AG04449 (cell line): ENCODE data around the gene CST3.

Experiments
- CTCF ChIA-PET: fragments of 350-600 bp; formaldehyde crosslinking; extraction: SDS; loops from one replicate; lab custom pipeline; 2021; ENCODE audit warnings: antibody characterized with exemption; lab: Yijun Ruan, JAX
- POLR2A ChIA-PET: fragments of 400-600, 350-600 bp; formaldehyde crosslinking; extraction: SDS; loops from one replicate; lab custom pipeline; 2020; ENCODE audit warnings: antibody characterized with exemption, inconsistent platforms; lab: Yijun Ruan, JAX
- DNase-seq: peaks from one replicate; pipeline ENCODE4 v3.0.0-alpha.2; 2010; ENCODE audit warnings: low read depth, low spot score
- H3K4me3 ChIP-seq: 2 replicates; pipeline ENCODE4 v1.5.1; 2011; ENCODE audit warnings: low read depth, mild to moderate bottlenecking, control low read depth, low read length
- CTCF ChIP-seq: IDR thresholded peaks from one replicate; pipeline ENCODE4 v1.5.1; 2011; ENCODE audit warnings: mild to moderate bottlenecking, moderate library complexity, low read length, control low read depth, inconsistent platforms; ENCODE audit not compliant: insufficient read depth; ENCODE audit errors: missing control alignments

The CST3 gene

GRCh38 chr20:23596579-23597250, 41.0 kb downstream of the CST3 start:
- ChIA-PET CTCF (interaction anchor here (1.1 kb wide), 1 partner anchor 10 kb away, joined by 4 read pairs; no protein-coding TSS in a partner anchor), POLR2A (no interaction called here)
- no peak for DNase-seq
- no peak for TF ChIP-seq CTCF
- no peak overlapping the region for H3K4me3 ChIP-seq

GRCh38 chr20:23595941-23596340, 41.8 kb downstream of the CST3 start:
- POLR2A ChIA-PET, result no interaction called here
- no peak for DNase-seq

GRCh38 chr20:23588434-23589403, 49.0 kb downstream of the CST3 start:
- no peak for TF ChIP-seq CTCF
- ChIA-PET POLR2A (no interaction called here), CTCF (no interaction called here)
- H3K4me3 ChIP-seq, result no peak overlapping the region
- no peak for DNase-seq

More at GRCh38 chr20:23595941-23596340, 41.8 kb downstream of the CST3 start:
- no peak overlapping the region for H3K4me3 ChIP-seq
- TF ChIP-seq CTCF, result no peak
- CTCF ChIA-PET, result interaction anchor here (1.1 kb wide), 1 partner anchor 11 kb away, joined by 4 read pairs; no protein-coding TSS in a partner anchor

DNA sequence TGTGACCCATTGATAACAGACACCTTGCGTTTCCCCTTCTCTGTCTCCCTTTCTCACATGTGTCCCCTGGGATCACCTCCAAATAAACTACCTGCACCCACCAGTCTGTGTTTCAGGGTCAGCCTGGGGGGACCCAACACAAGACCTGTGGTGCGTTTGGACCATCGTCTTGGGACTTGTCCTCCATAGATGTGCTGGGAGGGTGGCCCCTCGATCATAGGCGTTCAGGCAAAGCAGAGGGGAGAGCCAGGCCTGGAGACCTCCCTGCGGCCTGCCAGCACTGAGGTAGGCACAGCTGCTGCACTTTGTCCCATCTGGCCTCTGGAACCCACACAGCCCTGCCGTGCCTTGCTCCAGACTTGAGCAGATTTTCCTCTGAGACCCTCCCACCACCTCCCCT, 50.1 kb downstream of the CST3 start:
- POLR2A ChIA-PET, result no interaction called here
- TF ChIP-seq CTCF, result no peak
- no peak overlapping the region for H3K4me3 ChIP-seq
- CTCF ChIA-PET, result no interaction called here
- no peak for DNase-seq

DNA sequence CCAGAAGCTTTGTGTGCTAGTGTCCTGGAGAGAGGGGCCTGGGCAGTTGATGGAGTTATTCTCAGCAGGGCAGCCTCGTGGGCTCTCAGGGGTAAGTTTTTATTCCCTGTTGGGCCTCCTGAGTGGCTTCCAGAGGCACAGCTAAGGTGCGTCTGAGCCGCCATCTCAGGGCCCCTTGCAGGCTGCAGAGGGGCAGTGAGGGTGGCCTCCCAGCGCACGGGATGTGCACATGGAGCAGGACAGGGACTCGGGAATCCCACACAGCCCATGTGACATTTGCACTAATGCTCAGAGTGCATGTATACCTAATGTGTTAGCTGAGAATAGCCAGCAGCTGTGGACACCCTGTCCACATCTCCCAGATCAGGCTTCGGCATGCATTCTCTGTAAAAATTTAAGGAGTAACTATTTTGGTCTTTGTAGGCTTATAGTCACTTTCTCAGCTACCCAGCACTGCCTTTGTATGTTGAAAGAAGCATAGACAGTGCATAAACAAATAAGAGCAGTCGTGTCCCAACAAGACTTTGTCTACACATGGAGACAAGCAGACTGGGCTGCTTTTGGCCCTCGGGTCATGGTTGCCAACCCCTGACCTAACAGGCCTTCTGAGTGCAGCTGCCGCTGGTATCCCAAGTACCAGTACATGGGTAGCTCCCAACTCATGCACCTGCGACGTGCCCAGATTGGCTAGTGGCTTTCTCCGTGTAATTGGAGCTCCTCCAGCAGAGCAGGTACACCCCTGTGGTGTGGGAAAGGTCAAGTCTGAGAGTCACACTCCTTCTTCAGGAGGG, 50.8 kb downstream of the CST3 start:
- ChIA-PET CTCF (no interaction called here), POLR2A (no interaction called here)
- no peak for TF ChIP-seq CTCF
- H3K4me3 ChIP-seq, result no peak overlapping the region
- DNase-seq, result no peak
